Endodermal cell (in vitro differentiated cells): ENCODE results near the gene SLC29A4. TPM values are rescaled to one million over a fixed set of nuclear protein-coding genes. Genes with fewer than 3 reads are reported as not detected.
"Not testable (repeated sequence)": the region's sequence is repeated elsewhere in the genome, so short reads cannot be mapped to it uniquely, and the experiment has no call there.

ENCODE experiments used
- DNase-seq: peaks from one replicate; pipeline ENCODE4 v3.0.0-alpha.2; 2017
- H3K27ac ChIP-seq: 2 replicates; pipeline ENCODE4 v1.5.1; 2013; ENCODE audit warnings: mild to moderate bottlenecking, low read depth, low read length, moderate library complexity
- H3K27me3 ChIP-seq: 2 replicates; pipeline ENCODE4 v1.6.1; 2013; ENCODE audit warnings: mild to moderate bottlenecking, low read length, moderate library complexity; ENCODE audit not compliant: insufficient read depth, control insufficient read depth, poor library complexity, severe bottlenecking
- H3K36me3 ChIP-seq: 2 replicates; pipeline ENCODE4 v1.7.0; 2013; ENCODE audit warnings: mild to moderate bottlenecking, low read length, moderate library complexity; ENCODE audit not compliant: control insufficient read depth, insufficient read depth
- H3K4me1 ChIP-seq: one replicate; pipeline ENCODE4 v1.7.0; 2013; ENCODE audit warnings: low read length; ENCODE audit not compliant: control insufficient read depth, insufficient read depth
- H3K4me3 ChIP-seq: 2 replicates; pipeline ENCODE4 v1.5.1; 2013; ENCODE audit warnings: mild to moderate bottlenecking, low read length, moderate library complexity
- H3K9ac ChIP-seq: 2 replicates; pipeline ENCODE4 v1.6.1; 2013; ENCODE audit warnings: mild to moderate bottlenecking, low read length, moderate library complexity; ENCODE audit not compliant: poor library complexity, severe bottlenecking; ENCODE audit errors: extremely low read depth
- H3K9me3 ChIP-seq: 2 replicates; pipeline ENCODE4 v1.6.1; 2013; ENCODE audit warnings: mild to moderate bottlenecking, low read length, moderate library complexity; ENCODE audit not compliant: control insufficient read depth
- H3K27ac Mint-ChIP-seq: 2 replicates; pipeline ENCODE4 v1.8.0; 2020; ENCODE audit warnings: mixed read lengths
- H3K27me3 Mint-ChIP-seq: 2 replicates; pipeline ENCODE4 v1.8.0; 2021; ENCODE audit warnings: mild to moderate bottlenecking, mixed read lengths; ENCODE audit not compliant: insufficient read depth
- H3K36me3 Mint-ChIP-seq: 2 replicates; pipeline ENCODE4 v1.8.0; 2020; ENCODE audit warnings: low read depth, mixed read lengths
- H3K4me1 Mint-ChIP-seq: 2 replicates; pipeline ENCODE4 v1.8.0; 2020; ENCODE audit warnings: mixed read lengths
- H3K4me3 Mint-ChIP-seq: 2 replicates; pipeline ENCODE4 v1.8.0; 2020; ENCODE audit warnings: mild to moderate bottlenecking, moderate library complexity, mixed read lengths
- H3K9me3 Mint-ChIP-seq: 2 replicates; pipeline ENCODE4 v1.8.0; 2020; ENCODE audit warnings: mild to moderate bottlenecking, mixed read lengths
- WGBS, 2 experiments: methylation state at CpG; one replicate each; pipeline versions ENCODE4 v1.1.5 to v1.1.7; 2013; ENCODE audit warnings: missing lambda C conversion rate in 2 of 2, mixed read lengths in 1 of 2; ENCODE audit not compliant: insufficient coverage in 1 of 2, insufficient read length in 1 of 2; 5-methylcytosine and 5-hydroxymethylcytosine counted together
- total RNA-seq, 2 donors: library from RNA; stranded (reverse); fragmentation: NEBNext Ultra II Directional in 1 of 2; extraction: Animal tissue kit (Norgen Biotek cat#: 25700) in 1 of 2; gene quantifications; 2 replicates in 1 of 2; 3 replicates in 1 of 2; pipeline ENCODE4 v1.2.1, GENCODE V29; 2021
- TF ChIP-seq, protein P1 (sequence below): fragments of 200-600 bp; sonication (generic); conservative IDR thresholded peaks from 2 replicates; pipeline ENCODE4 v1.5.0; 2021; ENCODE audit warnings: antibody characterized with exemption, mild to moderate bottlenecking

SLC29A4 gene
- total RNA-seq, 2 donors from 2014 or later: 15.0 to 23.8 TPM

DNA sequence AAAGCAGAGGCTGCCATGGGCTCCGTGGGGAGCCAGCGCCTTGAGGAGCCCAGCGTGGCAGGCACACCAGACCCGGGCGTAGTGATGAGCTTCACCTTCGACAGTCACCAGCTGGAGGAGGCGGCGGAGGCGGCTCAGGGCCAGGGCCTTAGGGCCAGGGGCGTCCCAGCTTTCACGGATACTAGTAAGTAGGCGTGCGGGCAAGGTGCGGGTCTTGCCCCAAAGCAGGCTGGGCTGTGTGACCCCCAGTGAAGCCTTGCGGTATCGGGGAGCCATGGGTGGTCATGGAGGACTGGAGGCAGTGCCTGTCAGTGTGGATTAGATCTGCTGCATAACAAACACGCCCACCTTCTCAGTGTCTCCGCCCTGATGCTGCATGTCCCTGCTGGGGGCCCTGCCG, 5.1 kb downstream of the SLC29A4 start:
- peaks cover 12% of the 10 kb centered on the region for H3K36me3 Mint-ChIP-seq
- TF ChIP-seq, protein P1, sequence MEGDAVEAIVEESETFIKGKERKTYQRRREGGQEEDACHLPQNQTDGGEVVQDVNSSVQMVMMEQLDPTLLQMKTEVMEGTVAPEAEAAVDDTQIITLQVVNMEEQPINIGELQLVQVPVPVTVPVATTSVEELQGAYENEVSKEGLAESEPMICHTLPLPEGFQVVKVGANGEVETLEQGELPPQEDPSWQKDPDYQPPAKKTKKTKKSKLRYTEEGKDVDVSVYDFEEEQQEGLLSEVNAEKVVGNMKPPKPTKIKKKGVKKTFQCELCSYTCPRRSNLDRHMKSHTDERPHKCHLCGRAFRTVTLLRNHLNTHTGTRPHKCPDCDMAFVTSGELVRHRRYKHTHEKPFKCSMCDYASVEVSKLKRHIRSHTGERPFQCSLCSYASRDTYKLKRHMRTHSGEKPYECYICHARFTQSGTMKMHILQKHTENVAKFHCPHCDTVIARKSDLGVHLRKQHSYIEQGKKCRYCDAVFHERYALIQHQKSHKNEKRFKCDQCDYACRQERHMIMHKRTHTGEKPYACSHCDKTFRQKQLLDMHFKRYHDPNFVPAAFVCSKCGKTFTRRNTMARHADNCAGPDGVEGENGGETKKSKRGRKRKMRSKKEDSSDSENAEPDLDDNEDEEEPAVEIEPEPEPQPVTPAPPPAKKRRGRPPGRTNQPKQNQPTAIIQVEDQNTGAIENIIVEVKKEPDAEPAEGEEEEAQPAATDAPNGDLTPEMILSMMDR: no peak
- no peaks in the 10 kb centered on the region for H3K9me3 Mint-ChIP-seq
- WGBS, 2 experiments: 96% methylated on average over 12 to 19 of the region's 19 CpGs
- H3K27me3 ChIP-seq: no peaks in the 10 kb centered on the region
- peaks cover 7% of the 10 kb centered on the region for H3K27me3 Mint-ChIP-seq
- H3K9me3 ChIP-seq: no peaks in the 10 kb centered on the region
- H3K27ac Mint-ChIP-seq: no peak overlapping the region
- H3K4me3 ChIP-seq: no peak overlapping the region
- H3K9ac ChIP-seq: no peak overlapping the region
- H3K4me3 Mint-ChIP-seq: no peak overlapping the region
- no peaks in the 10 kb centered on the region for H3K4me1 ChIP-seq
- H3K4me1 Mint-ChIP-seq: no peaks in the 10 kb centered on the region
- DNase-seq: no peak
- H3K27ac ChIP-seq: no peak overlapping the region
- H3K36me3 ChIP-seq: no peaks in the 10 kb centered on the region

DNA sequence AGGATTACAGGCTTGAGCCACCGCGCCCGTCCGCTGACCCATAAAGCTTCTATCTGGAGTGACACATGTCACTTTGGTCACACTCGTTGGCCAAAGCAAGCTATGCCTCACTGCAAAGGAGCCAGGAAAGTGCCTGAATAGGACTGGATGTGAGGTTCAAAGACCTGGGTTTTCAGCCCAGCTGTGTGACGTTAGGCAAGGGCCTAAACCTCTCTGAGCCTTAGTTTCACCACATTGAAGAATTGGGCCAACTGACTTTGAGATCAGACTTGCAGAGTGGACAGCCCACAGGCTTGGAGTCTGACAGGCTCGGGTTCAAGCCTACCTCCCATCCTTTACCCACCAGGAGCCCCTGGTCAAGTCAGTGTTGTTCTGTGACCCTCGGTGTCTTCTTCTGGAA, 5.8 kb downstream of the SLC29A4 start:
- not testable (repeated sequence) for H3K27ac Mint-ChIP-seq, H3K4me3 Mint-ChIP-seq, DNase-seq, H3K9ac ChIP-seq, H3K9me3 Mint-ChIP-seq, H3K27ac ChIP-seq, H3K4me1 Mint-ChIP-seq, H3K4me1 ChIP-seq, H3K36me3 ChIP-seq, H3K27me3 ChIP-seq, H3K27me3 Mint-ChIP-seq, H3K4me3 ChIP-seq, H3K9me3 ChIP-seq
- WGBS, 2 experiments: 86 to 92% methylated on average over 6 to 8 of the region's 8 CpGs
- peaks cover 16% of the 10 kb centered on the region for H3K36me3 Mint-ChIP-seq

GRCh38 chr7:5289355-5289754, 6.6 kb downstream of the SLC29A4 start:
- H3K27me3 Mint-ChIP-seq: peaks cover 3% of the 10 kb centered on the region
- 91 to 97% methylated on average over 7 of the region's 7 CpGs for WGBS, 2 experiments
- H3K9me3 Mint-ChIP-seq: peaks cover 2% of the 10 kb centered on the region
- no peak for DNase-seq
- no peak overlapping the region for H3K27ac ChIP-seq
- H3K36me3 Mint-ChIP-seq: peaks cover 21% of the 10 kb centered on the region
- no peak overlapping the region for H3K9ac ChIP-seq
- no peaks in the 10 kb centered on the region for H3K4me1 Mint-ChIP-seq
- H3K4me3 ChIP-seq: no peak overlapping the region
- no peaks in the 10 kb centered on the region for H3K27me3 ChIP-seq
- TF ChIP-seq, protein P1: no peak
- H3K36me3 ChIP-seq: no peaks in the 10 kb centered on the region
- no peak overlapping the region for H3K27ac Mint-ChIP-seq
- no peaks in the 10 kb centered on the region for H3K4me1 ChIP-seq
- no peaks in the 10 kb centered on the region for H3K9me3 ChIP-seq
- no peak overlapping the region for H3K4me3 Mint-ChIP-seq

DNA sequence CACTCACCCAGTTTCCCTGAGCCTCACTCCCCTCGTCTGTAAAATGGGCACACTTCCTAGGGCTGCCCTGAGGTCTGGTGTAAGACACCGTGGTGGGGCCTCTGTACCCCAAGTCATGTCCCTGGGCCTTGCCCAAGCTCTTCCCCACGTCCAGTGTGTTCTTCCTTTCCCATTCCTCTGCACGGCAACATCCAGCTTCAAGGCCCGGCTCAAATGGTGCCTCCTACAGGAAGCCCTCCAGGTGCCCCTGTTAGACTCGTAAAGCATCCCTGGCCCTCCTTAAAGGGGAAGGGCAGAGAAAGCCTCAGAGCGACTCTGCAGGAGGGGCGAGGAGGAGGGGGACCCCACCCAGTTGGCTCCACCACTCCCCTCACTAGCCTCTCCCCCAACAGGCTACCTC, 8.6 kb downstream of the SLC29A4 start:
- Histone ChIP-seq H3K9ac (no peak overlapping the region), H3K27me3 (no peaks in the 10 kb centered on the region), H3K4me1 (no peaks in the 10 kb centered on the region), H3K27ac (no peak overlapping the region), H3K9me3 (no peaks in the 10 kb centered on the region), H3K36me3 (no peaks in the 10 kb centered on the region), H3K4me3 (no peak overlapping the region)
- peaks cover 10% of the 10 kb centered on the region for H3K27me3 Mint-ChIP-seq
- TF ChIP-seq, protein P1: no peak
- H3K4me3 Mint-ChIP-seq: no peak overlapping the region
- WGBS, 2 experiments: 90 to 95% methylated on average over 4 to 8 of the region's 8 CpGs
- H3K36me3 Mint-ChIP-seq: peaks cover 32% of the 10 kb centered on the region
- H3K27ac Mint-ChIP-seq: no peak overlapping the region
- H3K4me1 Mint-ChIP-seq: no peaks in the 10 kb centered on the region
- H3K9me3 Mint-ChIP-seq: peaks cover 7% of the 10 kb centered on the region
- DNase-seq: no peak

GRCh38 chr7:5291711-5292335, 9.1 kb downstream of the SLC29A4 start:
- WGBS, 2 experiments: 77 to 86% methylated on average over 7 to 15 of the region's 15 CpGs
- not testable (repeated sequence) for H3K9ac ChIP-seq, H3K4me1 ChIP-seq

More at GRCh38 chr7:5291711-5292335, 9.1 kb downstream of the SLC29A4 start:
- H3K4me1 Mint-ChIP-seq, H3K9me3 ChIP-seq, H3K9me3 Mint-ChIP-seq, H3K36me3 ChIP-seq, H3K27ac Mint-ChIP-seq, H3K4me3 ChIP-seq, H3K27me3 ChIP-seq, H3K4me3 Mint-ChIP-seq, DNase-seq, H3K27ac ChIP-seq: not testable (repeated sequence)
- H3K36me3 Mint-ChIP-seq: peaks cover 32% of the 10 kb centered on the region
- peaks cover 11% of the 10 kb centered on the region for H3K27me3 Mint-ChIP-seq
